Adrenal gland (tissue), 12 donors: ENCODE measurements around the gene PHF12. TPM values are rescaled to one million over a fixed set of nuclear protein-coding genes. Genes with fewer than 3 reads are reported as not detected.

Experiments used
- DNase-seq, 7 donors: peaks; one replicate each; pipeline ENCODE4 v3.0.0-alpha.2; 2019 to 2020
- H3K27ac ChIP-seq, 5 donors: fragments of 200-600 bp; sonication (generic) in 4 of 5; 1 replicate in 3 of 5; 2 replicates in 2 of 5; pipeline versions ENCODE4 v1.5.1 to v1.8.0; 2016 to 2020; ENCODE audit warnings: mild to moderate bottlenecking in 1 of 5
- H3K27me3 ChIP-seq: fragments of 200-600 bp; 2 replicates; pipeline ENCODE4 v1.8.0; 2021
- H3K36me3 ChIP-seq, 2 donors: fragments of 200-600 bp; replicated peaks in 1 of 2; 1 replicate in 1 of 2; 2 replicates in 1 of 2; pipeline versions ENCODE4 v1.5.1 to v1.8.0; 2018 to 2022
- H3K4me1 ChIP-seq, 2 donors: fragments of 200-600 bp; replicated peaks in 1 of 2; 1 replicate in 1 of 2; 2 replicates in 1 of 2; pipeline versions ENCODE4 v1.5.1 to v1.8.0; 2018 to 2021
- H3K4me3 ChIP-seq, 4 donors: fragments of 200-600 bp; sonication (generic) in 3 of 4; one replicate each; pipeline ENCODE4 v1.5.1; 2016 to 2018
- H3K9me3 ChIP-seq, 3 donors: fragments of 200-600 bp; sonication (generic) in 1 of 3; replicated peaks in 1 of 3; 1 replicate in 2 of 3; 2 replicates in 1 of 3; pipeline versions ENCODE4 v1.5.1 to v1.8.0; 2016 to 2021
- CTCF ChIP-seq, 6 experiments: fragments of 450-650 bp in 4 of 6; fragments of 200-600 bp in 2 of 6; sonication (generic) in 1 of 6; IDR thresholded peaks; 1 replicate in 5 of 6; 2 replicates in 1 of 6; pipeline versions ENCODE4 v1.5.1 to v1.8.0; 2016 to 2021; ENCODE audit warnings: antibody characterized with exemption in 6 of 6, mild to moderate bottlenecking in 2 of 6, moderate library complexity in 1 of 6
- POLR2A ChIP-seq, 2 donors: fragments of 450-650 bp; IDR thresholded peaks; one replicate each; pipeline ENCODE4 v1.6.1; 2017; ENCODE audit warnings: antibody characterized with exemption in 2 of 2, mild to moderate bottlenecking in 2 of 2, moderate library complexity in 1 of 2
- WGBS, 4 donors: extraction: QIAGEN DNeasy Blood & Tissue Kit in 2 of 4; methylation state at CpG; one replicate each; pipeline versions ENCODE4 v1.1.5 to v1.1.7; 2013 to 2017; 5-methylcytosine and 5-hydroxymethylcytosine counted together
- intact Hi-C, 2 donors: fragments of 100-400 bp; cut with DNase I; formaldehyde crosslinking; loops; one replicate each; pipeline versions ENCODE4 v1.14.1 to v1.15.0; 2022 to 2023
- polyA plus RNA-seq, 3 donors: library from polyadenylated mRNA; stranded (reverse); fragments of 200-250 nt in 2 of 3; fragments of 350-450 nt in 1 of 3; fragmentation: Illumina TruSeq in 1 of 3; extraction: RNeasy Lipid Tissue Mini Kit (QIAGEN cat#74804) in 1 of 3; gene quantifications; one replicate each; pipeline ENCODE4 v1.2.3, GENCODE V29; 2013 to 2014
- total RNA-seq, 9 donors: library from RNA; depleted of rRNA in 4 of 9; stranded (reverse); fragments of >200 nt in 4 of 9; fragments of 120-200 nt in 1 of 9; fragmentation: NEBNext Ultra II Directional in 1 of 9; extraction: Animal tissue kit (Norgen Biotek cat#: 25700) in 1 of 9; gene quantifications; one replicate each; pipeline versions ENCODE4 v1.1.0 to v1.2.4, GENCODE V29; 2013 to 2023
- donor health status: healthy with polysubstance abuse.
- donor health status: Bipolar disorder and iron deficiency.
- donor health status: DM: yes; HTN: yes; CAD: no.
- donor health status: DM: no; HTN: no; CAD: no.
- donor health status: DM: no; HTN: no; CAD: no.
- donor health status: DM: yes; HTN: yes; CAD: no.

The PHF12 gene
- total and polyA plus RNA-seq, 12 donors = 14.4 to 47.9 (median 26.3) TPM

GRCh38 chr17:28916302-28916934 lies 34.9 kb downstream of the PHF12 start:
- peaks cover 0 to 16% of the 10 kb centered on the region in 2 donors for H3K4me1 ChIP-seq
- H3K27me3 ChIP-seq = no peaks in the 10 kb centered on the region
- peaks cover 0 to 98% of the 10 kb centered on the region in 2 donors for H3K36me3 ChIP-seq
- TF ChIP-seq CTCF (IDR thresholded peaks at IDR 0.05) (peak; percentile 46 to 75 (median 67)), POLR2A (IDR thresholded peaks at IDR 0.05) (no peak)
- WGBS, 4 donors = 35 to 41% (median 37%) methylated on average over 6 of the region's 6 CpGs
- no peaks in the 10 kb centered on the region for H3K9me3 ChIP-seq
- DNase-seq = peak in 6 of 7 donors; percentile 44 to 80 (median 60)
- no peak overlapping the region for H3K27ac ChIP-seq
- no peak overlapping the region for H3K4me3 ChIP-seq
- intact Hi-C loops = loop anchor here in 1 of 2 donors (10.0 kb wide), 2 partner anchors 62 to 162 kb away; partner anchors contain the start of gene ERAL1

GRCh38 chr17:28912938-28913333 lies 38.4 kb downstream of the PHF12 start:
- H3K9me3 ChIP-seq = no peaks in the 10 kb centered on the region
- H3K4me3 ChIP-seq = no peak overlapping the region
- H3K4me1 ChIP-seq = peaks cover 8 to 24% of the 10 kb centered on the region in 2 donors
- peaks cover 0 to 98% of the 10 kb centered on the region in 2 donors for H3K36me3 ChIP-seq
- WGBS, 4 donors = 87 to 96% (median 93%) methylated on average over 4 to 6 of the region's 6 CpGs
- no peak for DNase-seq
- intact Hi-C loops = loop anchor here in 1 of 2 donors (10.0 kb wide), 2 partner anchors 58 to 158 kb away; partner anchors contain the start of gene ERAL1
- TF ChIP-seq CTCF (IDR thresholded peaks at IDR 0.05) (no peak), POLR2A (IDR thresholded peaks at IDR 0.05) (no peak)
- no peak overlapping the region for H3K27ac ChIP-seq
- no peaks in the 10 kb centered on the region for H3K27me3 ChIP-seq

GRCh38 chr17:28912281-28912937 lies 38.9 kb downstream of the PHF12 start:
- 71 to 77% (median 74%) methylated on average over 12 to 20 of the region's 20 CpGs for WGBS, 4 donors
- peaks cover 8 to 24% of the 10 kb centered on the region in 2 donors for H3K4me1 ChIP-seq
- no peaks in the 10 kb centered on the region for H3K9me3 ChIP-seq
- H3K36me3 ChIP-seq = peaks cover 0 to 98% of the 10 kb centered on the region in 2 donors
- DNase-seq = peak in 1 of 7 donors; percentile 39
- intact Hi-C loops = loop anchor here in 1 of 2 donors (10.0 kb wide), 2 partner anchors 58 to 158 kb away; partner anchors contain the start of gene ERAL1
- no peak overlapping the region for H3K4me3 ChIP-seq
- peak in 3 of 6 experiments; percentile 6 to 28 (median 18) for TF ChIP-seq CTCF (IDR thresholded peaks at IDR 0.05)
- no peak for TF ChIP-seq POLR2A (IDR thresholded peaks at IDR 0.05)
- H3K27me3 ChIP-seq = no peaks in the 10 kb centered on the region
- H3K27ac ChIP-seq = no peak overlapping the region

GRCh38 chr17:28911411-28912045 lies 39.8 kb downstream of the PHF12 start:
- no peak overlapping the region for H3K4me3 ChIP-seq
- H3K9me3 ChIP-seq = no peaks in the 10 kb centered on the region
- TF ChIP-seq POLR2A (IDR thresholded peaks at IDR 0.05) = no peak
- no peak for TF ChIP-seq CTCF (IDR thresholded peaks at IDR 0.05)
- intact Hi-C loops = loop anchor here in 1 of 2 donors (10.0 kb wide), 2 partner anchors 57 to 157 kb away; partner anchors contain the start of gene ERAL1
- peaks cover 8 to 23% of the 10 kb centered on the region in 2 donors for H3K4me1 ChIP-seq
- H3K36me3 ChIP-seq = peaks cover 0 to 97% of the 10 kb centered on the region in 2 donors
- WGBS, 4 donors = 87 to 95% (median 91%) methylated on average over 13 of the region's 13 CpGs
- H3K27ac ChIP-seq = peak overlapping the region in 1 of 5 donors; percentile 9
- no peaks in the 10 kb centered on the region for H3K27me3 ChIP-seq
- no peak for DNase-seq
